MM.1S (cell line): ENCODE results near the gene IL22RA2.

Experiments
- EZH2 ChIP-seq: fragments of 300-600 bp; sonication (generic); optimal IDR thresholded peaks from 2 replicates; pipeline ENCODE3; 2017; ENCODE audit warnings: low read depth, mild to moderate bottlenecking, antibody characterized with exemption, low read length, mixed read lengths
- EZH2phosphoT487 ChIP-seq: fragments of 300-600 bp; sonication (generic); IDR thresholded peaks from 2 replicates; pipeline ENCODE4 v1.6.1; 2018; ENCODE audit warnings: antibody characterized with exemption, low read length
- TF ChIP-seq, protein P1 (sequence below): fragments of 300-600 bp; sonication (generic); IDR thresholded peaks from 2 replicates; pipeline ENCODE4 v1.5.1; 2016; ENCODE audit warnings: antibody characterized with exemption, low read length, mixed read lengths

DNA sequence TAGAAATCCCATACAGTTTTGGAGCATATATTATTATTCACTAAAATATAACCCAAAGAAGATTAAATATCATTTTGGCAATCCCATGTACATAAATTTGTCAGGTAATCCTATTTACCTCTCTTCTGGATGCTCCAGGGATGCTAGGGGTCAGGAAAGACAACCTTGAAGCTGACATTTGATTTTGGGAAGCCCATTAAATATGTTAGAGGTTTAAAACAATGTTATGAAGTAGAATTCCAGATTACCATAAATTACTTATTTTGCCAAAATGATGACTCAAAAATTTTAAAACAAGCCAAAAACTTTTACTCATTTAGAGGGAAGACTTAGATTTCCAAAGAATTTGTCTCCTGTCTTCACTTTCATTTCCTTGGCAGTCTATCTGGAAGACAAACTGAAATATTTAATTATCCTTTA is 9.2 kb upstream of the IL22RA2 start:
- TF ChIP-seq, protein P1, sequence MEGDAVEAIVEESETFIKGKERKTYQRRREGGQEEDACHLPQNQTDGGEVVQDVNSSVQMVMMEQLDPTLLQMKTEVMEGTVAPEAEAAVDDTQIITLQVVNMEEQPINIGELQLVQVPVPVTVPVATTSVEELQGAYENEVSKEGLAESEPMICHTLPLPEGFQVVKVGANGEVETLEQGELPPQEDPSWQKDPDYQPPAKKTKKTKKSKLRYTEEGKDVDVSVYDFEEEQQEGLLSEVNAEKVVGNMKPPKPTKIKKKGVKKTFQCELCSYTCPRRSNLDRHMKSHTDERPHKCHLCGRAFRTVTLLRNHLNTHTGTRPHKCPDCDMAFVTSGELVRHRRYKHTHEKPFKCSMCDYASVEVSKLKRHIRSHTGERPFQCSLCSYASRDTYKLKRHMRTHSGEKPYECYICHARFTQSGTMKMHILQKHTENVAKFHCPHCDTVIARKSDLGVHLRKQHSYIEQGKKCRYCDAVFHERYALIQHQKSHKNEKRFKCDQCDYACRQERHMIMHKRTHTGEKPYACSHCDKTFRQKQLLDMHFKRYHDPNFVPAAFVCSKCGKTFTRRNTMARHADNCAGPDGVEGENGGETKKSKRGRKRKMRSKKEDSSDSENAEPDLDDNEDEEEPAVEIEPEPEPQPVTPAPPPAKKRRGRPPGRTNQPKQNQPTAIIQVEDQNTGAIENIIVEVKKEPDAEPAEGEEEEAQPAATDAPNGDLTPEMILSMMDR = no peak
- TF ChIP-seq EZH2 = no peak
- TF ChIP-seq EZH2phosphoT487 = no peak
